Lower leg skin (tissue), 3 donors: ENCODE measurements around the gene FAM171A1.

Experiments used
- CTCF ChIP-seq, 3 donors: fragments of 450-650 bp; IDR thresholded peaks; one replicate each; pipeline ENCODE4 v1.5.1; 2016; ENCODE audit warnings: antibody characterized with exemption in 3 of 3, mild to moderate bottlenecking in 3 of 3, moderate library complexity in 2 of 3
- POLR2A ChIP-seq, 2 donors: fragments of 450-650 bp; IDR thresholded peaks; one replicate each; pipeline ENCODE4 v1.6.1; 2016 to 2017; ENCODE audit warnings: antibody characterized with exemption in 2 of 2, mild to moderate bottlenecking in 1 of 2, moderate library complexity in 1 of 2

GRCh38 chr10:15231426-15231825 lies 139.7 kb downstream of the FAM171A1 start:
- TF ChIP-seq CTCF (IDR thresholded peaks at IDR 0.05) = no peak
- no peak for TF ChIP-seq POLR2A (IDR thresholded peaks at IDR 0.05)
